ENCODE results near the gene ARL8A. TPM values are rescaled to one million over a fixed set of nuclear protein-coding genes. Genes with fewer than 3 reads are reported as not detected.

ARL8A gene
- total and polyA plus RNA-seq, 4 donors: 8.4 to 25.7 (median 20.2) TPM

GRCh38 chr1:202186327-202186726 lies 41.8 kb upstream of the ARL8A start:
- DNase-seq (ENCODE audit: low spot score): no peak

More at GRCh38 chr1:202186327-202186726, 41.8 kb upstream of the ARL8A start:
- H3K27ac ChIP-seq (ENCODE audit: low read depth in 1 of 2, low read length in 2 of 2): no peak overlapping the region
- H3K4me3 ChIP-seq (ENCODE audit: low read depth in 1 of 3, low read length in 3 of 3): no peak overlapping the region
- H3K9ac ChIP-seq (ENCODE audit: low read depth in 1 of 2, low read length in 2 of 2): no peak overlapping the region
- no peaks in the 10 kb centered on the region for H3K9me3 ChIP-seq (ENCODE audit: control insufficient read depth in 4 of 4, low read length in 3 of 4)
- H3K27me3 ChIP-seq (ENCODE audit: control insufficient read depth in 4 of 4, insufficient read depth in 4 of 4, low read length in 3 of 4): no peaks in the 10 kb centered on the region
- no peak for TF ChIP-seq TAF1 (conservative IDR thresholded peaks at IDR 0.05)
- no peak for TF ChIP-seq SP1 (IDR thresholded peaks at IDR 0.05)
- TF ChIP-seq GABPA (IDR thresholded peaks at IDR 0.05 in 1 of 2, conservative IDR thresholded peaks at IDR 0.05 in 1 of 2): no peak
- no peak for TF ChIP-seq YY1 (IDR thresholded peaks at IDR 0.05)
- no peak for TF ChIP-seq HNF4G (IDR thresholded peaks at IDR 0.05)
- TF ChIP-seq CTCF (IDR thresholded peaks at IDR 0.05; ENCODE audit: low read depth, low read length, missing input control): no peak
- no peak for TF ChIP-seq ZBTB33 (IDR thresholded peaks at IDR 0.05)
- TF ChIP-seq FOXA2 (IDR thresholded peaks at IDR 0.05): no peak
- TF ChIP-seq NR2F2 (IDR thresholded peaks at IDR 0.05): no peak
- no peak for TF ChIP-seq MAX (IDR thresholded peaks at IDR 0.05)
- no peak for TF ChIP-seq REST (IDR thresholded peaks at IDR 0.05)
- no peak for TF ChIP-seq FOXA1 (IDR thresholded peaks at IDR 0.05)
- TF ChIP-seq HNF4A (conservative IDR thresholded peaks at IDR 0.05): no peak
- H3K36me3 ChIP-seq (ENCODE audit: control insufficient read depth in 4 of 4, insufficient read depth in 3 of 4, low read depth in 1 of 4, low read length in 3 of 4): no peaks in the 10 kb centered on the region
- 80% methylated on average over 7 of the region's 7 CpGs for WGBS
- H3K4me1 ChIP-seq (ENCODE audit: control insufficient read depth in 4 of 4, insufficient read depth in 4 of 4, low read length in 3 of 4): peaks cover 0 to 2% (median 0%) of the 10 kb centered on the region in 4 donors
